GM19025 (cell line): ENCODE measurements around the gene SCAPER.
"Not testable (repeated sequence)": the region's sequence is repeated elsewhere in the genome, so short reads cannot be mapped to it uniquely, and the experiment has no call there.

ENCODE experiments used
- ATAC-seq: cut with Tn5 transposase; IDR thresholded peaks from one replicate; pipeline ENCODE4 v1.9.1; 2021; ENCODE audit warnings: mild to moderate bottlenecking, low read depth, moderate library complexity; ENCODE audit not compliant: unreplicated experiment

Gene SCAPER

GRCh38 chr15:76503804-76504203 lies 401.3 kb downstream of the SCAPER start:
- no peak for ATAC-seq

- ATAC-seq, result no peak
Measured at GRCh38 chr15:76503121-76503520, 402.0 kb downstream of the SCAPER start.

DNA sequence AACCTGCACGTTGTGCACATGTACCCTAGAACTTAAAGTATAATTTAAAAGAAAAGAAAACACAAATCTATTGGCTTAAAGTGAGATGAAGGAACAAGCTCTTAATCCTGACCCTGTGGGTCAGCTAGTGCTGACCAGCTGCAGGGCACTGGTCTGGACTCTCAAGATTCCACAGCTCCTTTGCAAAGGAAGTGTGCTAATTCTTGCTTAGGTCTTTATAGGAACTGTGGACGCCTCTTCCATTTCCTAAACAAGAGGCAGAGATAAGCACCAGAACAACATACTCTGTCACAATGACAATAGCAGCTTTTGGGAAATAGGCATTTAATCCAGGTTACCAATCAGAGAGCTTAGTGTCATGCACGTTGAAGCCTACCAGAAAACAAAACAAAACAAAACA lies 402.5 kb downstream of the SCAPER start:
- no peak for ATAC-seq

DNA sequence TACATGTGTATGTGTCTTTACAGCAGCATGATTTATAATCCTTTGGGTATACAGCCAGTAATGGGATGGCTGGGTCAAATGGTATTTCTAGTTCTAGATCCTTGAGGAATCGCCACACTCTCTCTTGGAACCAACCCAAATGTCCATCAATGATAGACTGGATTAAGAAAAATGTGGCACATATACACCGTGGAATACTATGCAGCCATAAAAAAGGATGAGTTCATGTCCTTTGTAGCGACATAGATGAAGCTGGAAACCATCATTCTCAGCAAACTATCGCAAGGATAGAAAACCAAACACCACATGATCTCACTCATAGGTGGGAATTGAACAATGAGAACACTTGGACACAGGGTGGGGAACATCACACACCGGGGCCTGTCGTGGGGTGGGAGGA lies 403.0 kb downstream of the SCAPER start:
- ATAC-seq, result not testable (repeated sequence)

GRCh38 chr15:76501726-76502125 lies 403.4 kb downstream of the SCAPER start:
- no peak for ATAC-seq

DNA sequence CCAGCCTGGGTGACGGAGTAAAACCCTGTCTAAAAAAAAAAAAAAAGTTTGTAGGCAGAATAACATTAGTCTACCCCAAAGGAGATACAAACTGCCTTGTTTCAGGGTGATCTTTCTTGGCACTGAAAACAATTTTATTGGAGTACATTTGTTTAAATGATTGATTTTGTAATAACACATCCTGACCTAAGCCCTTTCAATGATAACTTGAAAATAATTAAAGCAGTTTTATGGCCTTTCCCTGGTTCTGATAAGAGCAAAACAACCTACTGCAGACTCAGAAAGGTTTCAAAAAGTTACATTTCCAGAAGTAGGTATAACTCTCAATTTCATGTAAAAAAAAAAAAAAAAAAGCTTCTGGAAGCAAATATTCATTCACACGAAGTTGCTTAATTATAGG lies 404.1 kb downstream of the SCAPER start:
- no peak for ATAC-seq

GRCh38 chr15:76495487-76495886 lies 409.7 kb downstream of the SCAPER start:
- no peak for ATAC-seq

- no peak for ATAC-seq
Measured at GRCh38 chr15:76492538-76492937, 412.6 kb downstream of the SCAPER start.

GRCh38 chr15:76483752-76484151 lies 421.4 kb downstream of the SCAPER start:
- ATAC-seq, result no peak

DNA sequence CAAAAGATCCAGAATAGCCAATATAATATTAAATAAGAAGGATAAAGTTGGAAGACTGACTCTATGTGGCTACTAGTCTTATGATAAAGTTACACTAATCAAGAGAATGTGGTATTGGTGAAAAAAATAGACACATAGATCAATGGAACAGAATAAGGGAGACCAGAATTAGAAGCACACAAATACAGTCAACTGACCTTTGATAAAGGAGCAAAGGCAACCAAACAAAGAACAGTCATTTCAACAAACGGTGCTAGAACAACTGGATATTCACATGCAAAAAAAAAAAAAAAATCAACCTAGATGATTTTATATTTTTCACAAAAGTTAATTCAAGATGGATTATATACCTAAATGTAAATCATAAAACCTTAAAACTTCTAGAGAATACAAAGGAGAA lies 422.1 kb downstream of the SCAPER start:
- ATAC-seq, result no peak

DNA sequence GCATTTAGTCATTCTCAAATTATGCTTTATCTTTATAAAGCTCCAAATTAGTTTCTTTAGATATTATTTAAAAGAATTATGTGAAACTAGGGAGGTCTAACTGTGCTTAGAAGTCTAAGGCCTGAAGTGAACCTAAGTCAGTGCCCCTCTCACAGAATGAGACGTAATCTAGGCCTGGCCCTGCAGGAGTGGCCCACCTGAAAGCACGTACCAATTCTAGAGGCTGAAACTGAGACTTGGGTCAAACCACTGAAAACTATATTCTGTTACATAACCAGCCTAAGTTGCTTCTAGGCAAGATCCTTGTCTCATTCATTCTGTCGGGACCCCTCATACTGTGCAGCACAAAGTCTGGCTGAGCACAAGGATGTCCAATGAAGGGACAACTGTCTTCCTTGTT lies 424.9 kb downstream of the SCAPER start:
- ATAC-seq, result no peak

GRCh38 chr15:76470691-76471090 lies 434.4 kb downstream of the SCAPER start:
- no peak for ATAC-seq

DNA sequence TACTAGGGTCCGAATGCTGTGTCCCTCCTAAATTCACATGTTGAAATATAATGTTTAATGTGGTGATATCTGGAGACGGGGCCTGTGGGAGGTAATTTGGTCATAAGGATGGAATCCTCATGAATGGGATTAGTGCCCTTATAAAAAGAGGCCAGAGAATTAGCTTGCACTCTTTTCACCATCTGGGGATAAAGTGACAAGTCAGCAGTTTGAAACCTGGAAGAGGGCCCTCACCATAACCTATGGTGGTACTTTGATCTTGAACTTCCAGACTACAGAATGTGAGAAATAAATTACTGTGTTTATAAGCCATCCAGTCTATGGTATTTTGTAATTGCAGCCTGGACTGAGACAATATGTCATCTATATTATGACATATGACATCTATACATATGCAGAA lies 436.4 kb downstream of the SCAPER start:
- no peak for ATAC-seq

DNA sequence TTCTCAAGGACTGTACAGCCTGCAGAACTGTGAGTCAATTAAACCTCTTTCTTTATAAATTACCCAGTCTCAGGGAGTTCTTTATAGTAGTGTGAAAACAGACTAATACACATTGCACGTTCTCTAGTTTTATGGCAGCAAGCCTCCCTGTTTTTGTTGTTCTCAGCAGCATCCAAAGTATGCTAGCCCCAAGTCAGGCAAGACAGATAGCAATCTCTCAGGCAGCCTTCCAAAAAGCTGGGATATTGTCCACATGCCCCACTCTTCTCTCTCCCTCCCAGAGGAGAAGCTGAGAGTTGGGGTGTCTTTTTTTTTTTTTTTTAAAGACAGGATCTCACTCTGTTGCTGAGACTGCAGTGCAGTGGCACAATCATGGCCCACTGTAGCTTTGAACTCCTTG lies 438.0 kb downstream of the SCAPER start:
- ATAC-seq, result no peak

GRCh38 chr15:76465728-76466127 lies 439.4 kb downstream of the SCAPER start:
- ATAC-seq, result no peak

DNA sequence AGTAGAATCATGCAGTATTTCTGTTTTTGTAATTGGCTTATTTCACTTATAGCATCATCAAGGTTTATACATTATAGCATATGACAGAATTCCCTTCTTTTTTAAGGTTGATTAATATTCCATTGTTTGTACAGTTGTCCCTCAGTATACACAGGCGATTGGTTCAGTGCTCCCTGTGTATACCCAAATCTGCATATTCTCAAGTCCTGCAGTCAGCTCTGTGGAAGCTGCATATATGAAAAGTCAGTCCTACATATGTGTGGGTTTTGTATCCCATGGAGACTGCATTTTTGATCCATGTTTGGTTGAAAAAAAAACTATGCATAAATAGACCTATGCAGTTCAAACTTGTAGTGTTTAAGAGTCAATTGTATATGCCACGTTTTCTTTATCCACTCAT lies 440.9 kb downstream of the SCAPER start:
- ATAC-seq, result no peak

- ATAC-seq, result no peak
Measured at GRCh38 chr15:76460871-76461270, 444.3 kb downstream of the SCAPER start.

GRCh38 chr15:76460347-76460746 lies 444.8 kb downstream of the SCAPER start:
- ATAC-seq, result no peak

- no peak for ATAC-seq
Measured at GRCh38 chr15:76451540-76451939, 453.6 kb downstream of the SCAPER start.

DNA sequence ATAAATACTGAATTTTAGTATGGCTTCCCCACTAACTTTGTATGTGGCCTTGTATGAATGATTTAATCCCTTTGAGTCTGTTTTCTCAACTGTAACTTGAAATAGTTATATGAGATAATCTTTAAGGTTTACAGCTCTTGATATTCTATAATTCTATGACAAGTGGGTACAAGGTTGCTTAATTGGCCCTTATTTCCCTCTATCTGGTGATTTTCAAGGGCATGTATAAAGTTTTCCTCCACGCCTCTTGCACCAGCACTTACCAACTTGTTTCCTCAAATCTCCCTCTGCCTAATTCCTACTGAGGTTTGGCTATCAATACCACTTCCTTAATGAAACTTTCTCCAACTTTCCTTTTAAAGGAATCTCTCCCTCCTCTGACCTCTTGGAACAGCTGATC lies 455.7 kb downstream of the SCAPER start:
- no peak for ATAC-seq

DNA sequence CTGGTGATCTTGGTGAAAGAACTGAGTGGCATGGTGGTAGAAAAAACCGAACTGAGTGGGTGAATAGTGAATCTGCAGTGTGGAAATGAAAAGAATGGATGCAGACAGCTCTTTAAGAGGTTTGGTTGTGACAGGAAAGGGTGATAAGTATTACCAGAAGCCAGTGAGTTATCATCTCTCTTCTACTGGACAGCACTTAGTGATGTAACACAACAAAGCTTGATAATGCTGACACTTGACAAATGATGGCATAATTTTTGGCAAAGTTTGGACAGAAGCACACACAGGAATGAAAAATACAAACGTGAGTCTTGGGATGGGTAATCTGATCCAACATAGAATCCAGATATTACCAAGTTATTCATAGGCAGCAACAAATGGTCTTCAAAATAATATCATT lies 456.4 kb downstream of the SCAPER start:
- no peak for ATAC-seq

GRCh38 chr15:76447728-76448441 lies 457.3 kb downstream of the SCAPER start:
- ATAC-seq, result no peak

DNA sequence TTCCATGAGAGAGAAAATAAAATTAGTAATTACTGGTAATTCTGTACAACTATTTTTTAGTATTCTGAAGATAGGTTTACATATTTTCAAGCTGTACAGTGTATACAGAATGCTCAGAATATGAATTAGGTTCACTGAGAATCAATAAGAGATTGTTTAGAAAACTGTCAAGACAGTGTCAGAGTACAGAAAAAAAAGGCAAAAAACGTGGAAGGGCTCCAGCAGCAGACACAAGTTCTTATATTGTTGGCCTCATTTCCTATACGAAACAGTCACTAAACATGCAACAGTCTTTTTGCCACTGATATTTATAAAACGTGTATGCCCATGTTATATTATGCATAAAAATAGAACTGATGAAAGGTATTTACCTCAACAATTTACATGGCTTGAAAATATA lies 464.7 kb downstream of the SCAPER start:
- no peak for ATAC-seq
